GM19395 (cell line): ENCODE results near the gene DSP.

Source experiments
- ATAC-seq: cut with Tn5 transposase; IDR thresholded peaks from one replicate; pipeline ENCODE4 v1.9.1; 2021; ENCODE audit warnings: mild to moderate bottlenecking, moderate library complexity; ENCODE audit not compliant: unreplicated experiment

The DSP gene

GRCh38 chr6:7541175-7542064 is at the start of gene DSP:
DSP (plus strand) TSS chr6:7541671; CDS start chr6:7541916, 245 bp downstream.
- ATAC-seq, result no peak

- no peak for ATAC-seq
These were observed 47.6 kb upstream of the DSP start for GRCh38 chr6:7493866-7494265.

- no peak for ATAC-seq
These were observed 46.8 kb upstream of the DSP start for GRCh38 chr6:7494638-7495037.

- no peak for ATAC-seq
These were observed 45.1 kb upstream of the DSP start for GRCh38 chr6:7496266-7496875.

- ATAC-seq, result no peak
These were observed 40.7 kb upstream of the DSP start for GRCh38 chr6:7500752-7501282.

- ATAC-seq, result no peak
These were observed 38.7 kb upstream of the DSP start for GRCh38 chr6:7502743-7503142.

GRCh38 chr6:7504041-7504440 is 37.4 kb upstream of the DSP start:
- ATAC-seq, result no peak

GRCh38 chr6:7505189-7505699 is 36.2 kb upstream of the DSP start:
- no peak for ATAC-seq

- no peak for ATAC-seq
These were observed 33.9 kb upstream of the DSP start for GRCh38 chr6:7507600-7507999.

- ATAC-seq, result no peak
These were observed 29.2 kb upstream of the DSP start for GRCh38 chr6:7512320-7512719.

GRCh38 chr6:7513529-7513928 is 27.9 kb upstream of the DSP start:
- ATAC-seq, result no peak

- ATAC-seq, result no peak
These were observed 26.1 kb upstream of the DSP start for GRCh38 chr6:7515363-7515762.

- no peak for ATAC-seq
These were observed 22.6 kb upstream of the DSP start for GRCh38 chr6:7518877-7519276.

GRCh38 chr6:7522873-7523272 is 18.6 kb upstream of the DSP start:
- no peak for ATAC-seq

GRCh38 chr6:7523922-7524321 is 17.5 kb upstream of the DSP start:
- no peak for ATAC-seq

- no peak for ATAC-seq
These were observed 14.7 kb upstream of the DSP start for GRCh38 chr6:7526755-7527154.

GRCh38 chr6:7528565-7528964 is 12.9 kb upstream of the DSP start:
- no peak for ATAC-seq

- ATAC-seq, result no peak
These were observed 12.3 kb upstream of the DSP start for GRCh38 chr6:7529141-7529540.

GRCh38 chr6:7532232-7532631 is 9.2 kb upstream of the DSP start:
- ATAC-seq, result no peak

GRCh38 chr6:7532821-7533220 is 8.7 kb upstream of the DSP start:
- ATAC-seq, result no peak

- ATAC-seq, result no peak
These were observed 7.3 kb upstream of the DSP start for GRCh38 chr6:7534192-7534591.

GRCh38 chr6:7535498-7535897 is 6.0 kb upstream of the DSP start:
- ATAC-seq, result no peak
